ENCODE data around the gene PLGRKT.

The PLGRKT gene

DNA sequence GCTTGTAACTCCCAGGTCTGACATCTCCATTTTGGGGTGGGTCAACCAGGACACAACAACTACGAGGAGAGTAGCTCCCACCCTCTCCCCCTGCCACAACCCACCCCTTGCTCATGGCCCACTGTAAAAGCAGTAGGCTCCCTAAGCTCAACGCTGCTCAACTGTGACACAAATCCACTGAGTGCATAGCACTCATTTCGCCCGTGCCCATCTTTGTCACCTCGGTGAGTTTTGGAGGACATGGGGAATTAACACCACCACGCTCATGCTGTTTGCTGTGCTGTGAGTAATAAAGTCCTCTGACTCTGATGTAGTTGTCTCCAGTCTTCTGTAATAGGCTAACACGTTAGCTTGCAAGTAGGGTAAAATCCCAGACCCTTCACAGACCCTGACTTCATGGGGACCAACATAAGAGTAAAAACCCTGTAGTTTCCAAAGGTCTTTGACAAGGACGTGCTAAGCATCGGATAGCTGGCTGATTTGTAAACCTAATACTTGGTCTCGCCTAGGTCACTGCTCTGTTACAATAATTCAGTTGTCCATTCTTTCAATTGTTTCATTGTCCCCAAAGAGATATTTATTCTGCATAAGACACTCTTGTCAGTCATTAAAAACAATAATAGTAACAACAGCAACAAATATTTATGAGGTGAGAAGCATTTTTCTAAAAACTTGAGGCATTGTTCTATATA lies 7.7 kb downstream of the PLGRKT start:
- TF ChIP-seq CTCF (IDR thresholded peaks at IDR 0.05; ENCODE audit: insufficient read depth, low read length, missing control alignments) = no peak
- CTCF ChIA-PET = interaction anchor here (0.9 to 1.7 kb wide), 6 partner anchors 9 to 251 kb away, joined by 3 to 7 read pairs (median 4); no protein-coding TSS in a partner anchor
- POLR2A ChIA-PET = no interaction called here
- no peak for DNase-seq (ENCODE audit: low read depth, low spot score)
- H3K4me3 ChIP-seq (ENCODE audit: low read depth, low read length) = no peak overlapping the region

GRCh38 chr9:5428794-5429528 lies 8.8 kb downstream of the PLGRKT start:
- ChIA-PET POLR2A (no interaction called here), CTCF (interaction anchor here (0.9 to 1.7 kb wide), 6 partner anchors 10 to 243 kb away, joined by 3 to 7 read pairs (median 4); no protein-coding TSS in a partner anchor)
- H3K4me3 ChIP-seq (ENCODE audit: low read depth, low read length) = no peak overlapping the region
- no peak for TF ChIP-seq CTCF (IDR thresholded peaks at IDR 0.05; ENCODE audit: insufficient read depth, low read length, missing control alignments)
- DNase-seq (ENCODE audit: low read depth, low spot score) = no peak

DNA sequence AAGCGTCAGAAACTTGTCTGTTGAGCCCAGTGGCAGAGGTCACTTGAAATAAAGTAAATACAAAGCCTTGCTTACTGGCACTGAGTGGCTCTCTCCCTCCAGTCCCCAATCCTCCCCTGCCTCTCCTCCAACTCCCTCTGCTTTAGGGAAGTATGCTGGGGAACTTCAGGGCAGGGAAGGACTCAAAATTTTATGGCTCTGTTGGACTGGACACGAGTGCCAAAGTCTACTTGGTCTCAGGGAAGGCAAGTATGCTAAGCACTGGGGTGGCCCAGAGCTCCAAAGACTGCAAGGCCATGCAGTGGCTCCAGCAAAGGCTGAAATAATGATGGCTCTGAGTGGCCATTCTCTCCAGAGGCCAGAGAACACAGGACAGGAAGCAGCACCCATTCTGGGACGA lies 9.6 kb downstream of the PLGRKT start:
- no peak overlapping the region for H3K4me3 ChIP-seq (ENCODE audit: low read depth, low read length)
- TF ChIP-seq CTCF (IDR thresholded peaks at IDR 0.05; ENCODE audit: insufficient read depth, low read length, missing control alignments) = no peak
- DNase-seq (ENCODE audit: low read depth, low spot score) = no peak
- POLR2A ChIA-PET = no interaction called here
- CTCF ChIA-PET = interaction anchor here (1.7 kb wide), 1 partner anchor 15 kb away, joined by 5 read pairs; no protein-coding TSS in a partner anchor

DNA sequence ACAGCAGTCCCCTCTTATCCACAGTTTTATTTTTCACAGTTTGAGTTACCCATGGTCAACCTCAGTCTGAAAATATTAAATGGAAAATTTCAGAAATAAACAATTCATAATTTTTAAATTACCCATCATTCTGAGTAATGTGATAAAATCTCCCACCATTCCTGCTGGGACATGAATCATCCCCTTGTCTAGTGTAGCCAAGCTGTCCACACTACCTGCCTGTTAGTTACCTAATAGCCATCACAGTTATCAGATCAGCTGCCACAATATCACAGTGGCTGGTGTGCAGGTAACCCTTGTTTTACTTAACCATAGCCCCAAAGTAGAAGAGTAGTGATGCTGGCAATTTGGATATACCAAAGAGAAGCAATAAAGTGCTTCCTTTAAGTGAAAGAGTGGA lies 10.7 kb downstream of the PLGRKT start:
- TF ChIP-seq CTCF (IDR thresholded peaks at IDR 0.05; ENCODE audit: insufficient read depth, low read length, missing control alignments) = no peak
- no peak for DNase-seq (ENCODE audit: low read depth, low spot score)
- H3K4me3 ChIP-seq (ENCODE audit: low read depth, low read length) = no peak overlapping the region
- POLR2A ChIA-PET = no interaction called here
- CTCF ChIA-PET = interaction anchor here (1.2 to 2.9 kb wide), 4 partner anchors 23 to 241 kb away, joined by 3 to 20 read pairs (median 6); partner anchors contain the start of genes CD274 and INSL6

DNA sequence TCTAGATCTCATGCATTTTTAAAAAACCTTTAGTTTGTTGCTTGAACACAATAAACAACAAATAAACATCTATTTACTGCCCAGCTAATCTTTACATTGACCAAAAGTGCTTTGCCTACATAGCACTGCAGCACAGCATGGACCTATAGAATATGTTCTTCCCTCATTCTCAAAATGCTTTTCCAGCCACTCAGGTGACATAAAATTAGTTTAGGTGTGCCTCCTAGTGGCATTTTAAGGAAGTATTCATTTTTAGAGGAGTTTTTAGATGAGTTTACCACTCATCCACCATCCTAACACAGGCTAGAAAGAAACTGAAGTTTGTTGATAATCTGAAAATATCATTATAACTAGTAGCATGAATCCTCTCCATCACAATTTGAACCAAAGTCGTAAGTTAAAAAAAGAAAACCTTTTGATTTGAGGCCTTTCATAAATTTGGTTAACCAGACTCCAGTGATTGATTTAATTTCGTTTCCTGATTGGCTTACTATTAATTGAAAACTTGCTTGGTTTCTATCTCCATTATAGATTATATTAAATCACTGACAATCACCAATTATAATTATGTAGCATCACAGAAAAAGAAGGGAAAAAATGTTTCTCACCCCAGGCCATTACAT lies 12.6 kb downstream of the PLGRKT start:
- no peak for DNase-seq (ENCODE audit: low read depth, low spot score)
- no peak overlapping the region for H3K4me3 ChIP-seq (ENCODE audit: low read depth, low read length)
- ChIA-PET CTCF (interaction anchor here (0.9 to 2.9 kb wide), 7 partner anchors 9 to 241 kb away, joined by 3 to 20 read pairs (median 5); partner anchors contain the start of genes INSL6 and PLGRKT), POLR2A (no interaction called here)
- peak; percentile 6 for TF ChIP-seq CTCF (IDR thresholded peaks at IDR 0.05; ENCODE audit: insufficient read depth, low read length, missing control alignments)

All from AG04449 (cell line).